Urinary bladder (tissue), 4 donors: ENCODE data around the gene EOLA1. TPM values are rescaled to one million over a fixed set of nuclear protein-coding genes. Genes with fewer than 3 reads are reported as not detected.
A peak's percentile ranks its signal among the peaks of the same experiment; 100 is the strongest.
"Not testable (repeated sequence)": the region's sequence is repeated elsewhere in the genome, so short reads cannot be mapped to it uniquely, and the experiment has no call there.

Source experiments
- DNase-seq: peaks from one replicate; pipeline ENCODE4 v3.0.0-alpha.2; 2015; ENCODE audit errors: extremely low spot score
- H3K27ac ChIP-seq: one replicate; pipeline ENCODE4 v1.5.1; 2013; ENCODE audit warnings: low read depth, mild to moderate bottlenecking, moderate library complexity
- H3K36me3 ChIP-seq: one replicate; pipeline ENCODE4 v1.6.1; 2013; ENCODE audit warnings: mild to moderate bottlenecking, moderate library complexity; ENCODE audit not compliant: insufficient read depth
- H3K4me1 ChIP-seq: one replicate; pipeline ENCODE4 v1.6.1; 2013; ENCODE audit warnings: mild to moderate bottlenecking, moderate library complexity; ENCODE audit not compliant: insufficient read depth
- H3K4me3 ChIP-seq: one replicate; pipeline ENCODE4 v1.5.1; 2013; ENCODE audit warnings: low read depth, low read length
- WGBS: extraction: QIAGEN DNeasy Blood & Tissue Kit; methylation state at CpG from one replicate; pipeline ENCODE4 v1.1.7; 2013; 5-methylcytosine and 5-hydroxymethylcytosine counted together
- polyA plus RNA-seq: library from polyadenylated mRNA; stranded (reverse); fragments of 200-250 nt; gene quantifications from one replicate; pipeline ENCODE4 v1.2.3, GENCODE V29; 2013
- total RNA-seq: library from RNA; depleted of rRNA; stranded (reverse); fragments of >200 nt; gene quantifications from one replicate; pipeline ENCODE4 v1.2.3, GENCODE V29; 2014
- donor health status: healthy with polysubstance abuse.
- donor health status: healthy.

The EOLA1 gene
- total and polyA plus RNA-seq, 2 donors, result 10.2 to 20.1 TPM

GRCh38 chrX:149540131-149540620 lies 636 bp upstream of the EOLA1 start:
- Histone ChIP-seq H3K4me1 (no peaks in the 10 kb centered on the region), H3K36me3 (no peaks in the 10 kb centered on the region)
- 2% methylated on average over 22 of the region's 24 CpGs for WGBS

GRCh38 chrX:149541521-149542047 lies 772 bp downstream of the EOLA1 start:
- H3K4me1 ChIP-seq, result no peaks in the 10 kb centered on the region
- 12% methylated on average over 13 of the region's 13 CpGs for WGBS
- no peak overlapping the region for H3K27ac ChIP-seq
- peak overlapping the region; percentile 51 for H3K4me3 ChIP-seq
- H3K36me3 ChIP-seq, result no peaks in the 10 kb centered on the region
- DNase-seq, result no peak

More at GRCh38 chrX:149540131-149540620, 636 bp upstream of the EOLA1 start:
- DNase-seq, result peak; percentile 83
- peak overlapping the region; percentile 51 for H3K4me3 ChIP-seq
- H3K27ac ChIP-seq, result peak overlapping the region; percentile 80

GRCh38 chrX:149545545-149546543 lies 5.0 kb downstream of the EOLA1 start:
- H3K4me3 ChIP-seq, H3K4me1 ChIP-seq, H3K27ac ChIP-seq, DNase-seq, H3K36me3 ChIP-seq: not testable (repeated sequence)
- 70% methylated on average over 17 of the region's 29 CpGs for WGBS

GRCh38 chrX:149546962-149547361 lies 6.2 kb downstream of the EOLA1 start:
- not testable (repeated sequence) for H3K36me3 ChIP-seq, H3K4me1 ChIP-seq, H3K27ac ChIP-seq, H3K4me3 ChIP-seq, DNase-seq
- 97% methylated on average over 1 of the region's 1 CpG for WGBS

DNA sequence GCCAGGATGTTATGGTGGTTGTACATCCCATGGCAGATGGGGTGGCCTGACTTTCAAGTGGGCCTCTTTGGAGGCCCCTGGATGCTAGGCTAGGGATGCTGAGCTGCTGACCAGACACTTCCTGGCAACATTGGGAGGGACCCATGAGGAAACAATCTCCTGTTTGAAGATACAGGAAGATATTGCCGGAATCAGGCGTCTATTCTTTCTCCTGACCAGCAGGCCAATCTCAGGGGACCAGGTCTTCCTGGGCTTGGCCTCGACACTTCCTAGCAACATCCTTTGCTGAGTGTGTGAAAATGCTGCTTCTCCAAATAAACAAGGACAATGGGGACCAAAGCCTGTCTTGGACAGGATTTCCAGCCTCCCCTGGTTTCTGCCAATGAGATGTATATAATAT lies 7.0 kb downstream of the EOLA1 start:
- WGBS, result 89% methylated on average over 1 of the region's 3 CpGs
- not testable (repeated sequence) for DNase-seq, H3K4me3 ChIP-seq, H3K4me1 ChIP-seq, H3K36me3 ChIP-seq, H3K27ac ChIP-seq

- 82% methylated on average over 1 of the region's 6 CpGs for WGBS
- H3K36me3 ChIP-seq, H3K4me1 ChIP-seq, H3K27ac ChIP-seq, H3K4me3 ChIP-seq, DNase-seq: not testable (repeated sequence)
These were observed 8.9 kb downstream of the EOLA1 start, which contains the start of gene HSFX3 for GRCh38 chrX:149549701-149550100. Gene HSFX3 (minus strand): TSS chrX:149549924. CDS start chrX:149549852, 72 bp downstream.

GRCh38 chrX:149550454-149550853 lies 9.6 kb downstream of the EOLA1 start:
- 90% methylated on average over 1 of the region's 1 CpG for WGBS
- H3K27ac ChIP-seq, H3K4me1 ChIP-seq, H3K4me3 ChIP-seq, DNase-seq, H3K36me3 ChIP-seq: not testable (repeated sequence)

DNA sequence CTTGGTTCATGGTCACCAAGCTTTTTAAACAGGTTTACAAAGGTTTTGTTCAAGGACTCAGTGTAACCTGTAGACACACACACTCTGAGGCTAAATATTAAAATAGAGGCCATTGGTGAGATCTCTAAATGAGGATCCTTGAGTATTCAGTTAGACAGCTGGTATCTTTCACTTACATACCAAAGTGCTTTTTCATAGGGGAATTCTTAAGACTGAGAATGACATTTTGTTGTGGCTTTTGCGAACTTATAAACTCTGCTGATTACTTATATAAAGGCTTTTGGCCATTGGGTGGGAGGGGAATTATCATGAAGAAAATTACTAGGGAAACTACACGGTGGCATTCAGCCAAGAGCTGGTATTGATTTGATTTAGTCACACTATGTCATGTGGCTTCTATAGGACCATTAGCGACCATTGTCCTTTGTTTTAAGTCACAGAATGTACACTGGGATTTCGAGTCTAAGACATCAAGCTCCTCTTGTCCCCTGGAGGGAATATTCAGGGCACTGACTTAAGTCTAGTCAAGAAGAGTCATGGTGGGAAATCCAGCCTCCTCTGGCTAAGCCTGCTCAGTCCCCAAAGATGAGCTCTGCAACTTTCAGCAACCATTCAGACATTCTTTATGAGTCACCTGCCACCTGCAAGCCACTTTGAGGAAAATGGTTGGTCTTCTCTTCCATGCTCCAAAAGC lies 10.6 kb downstream of the EOLA1 start:
- H3K27ac ChIP-seq, H3K4me3 ChIP-seq, H3K36me3 ChIP-seq, H3K4me1 ChIP-seq, DNase-seq: not testable (repeated sequence)
- WGBS, result no CpG with 5 or more reads among the region's 4 CpGs

DNA sequence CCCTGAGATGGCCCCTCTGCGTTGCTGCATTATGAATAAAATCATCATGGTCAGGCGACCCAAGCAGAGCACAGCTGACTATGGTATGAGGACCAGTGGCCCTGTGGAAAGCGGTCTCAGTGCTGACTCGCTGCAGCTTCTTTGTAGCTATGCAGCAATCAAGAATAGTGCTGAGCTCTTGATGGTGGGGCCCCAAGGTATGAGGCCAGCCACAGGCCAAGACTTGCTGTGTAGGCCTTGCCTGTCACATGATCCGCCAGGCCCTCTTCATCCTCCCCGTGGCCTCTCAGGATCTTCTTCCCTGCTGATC lies 11.1 kb downstream of the EOLA1 start:
- H3K27ac ChIP-seq, H3K4me1 ChIP-seq, H3K4me3 ChIP-seq, DNase-seq, H3K36me3 ChIP-seq: not testable (repeated sequence)
- WGBS, result 87% methylated on average over 2 of the region's 6 CpGs

DNA sequence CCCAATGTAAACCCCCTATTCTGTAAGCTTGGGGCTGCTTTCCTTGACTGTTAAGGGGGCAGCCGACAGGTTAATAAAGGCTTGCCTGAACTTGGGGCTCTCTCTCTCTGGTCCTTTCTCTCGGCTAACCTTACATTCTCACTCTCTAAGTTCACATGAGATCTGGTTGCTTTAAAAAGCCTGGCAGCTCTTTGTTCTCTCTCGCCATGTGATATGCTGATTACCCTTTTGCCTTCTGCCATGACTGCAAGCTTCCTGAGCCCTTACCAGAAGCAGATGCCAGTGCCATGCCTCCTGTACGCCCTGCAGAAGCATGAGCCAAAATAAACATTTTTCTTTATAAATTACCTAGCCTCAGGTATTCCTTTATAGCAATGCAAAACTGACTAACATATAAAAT lies 14.4 kb downstream of the EOLA1 start:
- no CpG with 5 or more reads among the region's 4 CpGs for WGBS
- H3K4me3 ChIP-seq, DNase-seq, H3K36me3 ChIP-seq, H3K4me1 ChIP-seq, H3K27ac ChIP-seq: not testable (repeated sequence)

DNA sequence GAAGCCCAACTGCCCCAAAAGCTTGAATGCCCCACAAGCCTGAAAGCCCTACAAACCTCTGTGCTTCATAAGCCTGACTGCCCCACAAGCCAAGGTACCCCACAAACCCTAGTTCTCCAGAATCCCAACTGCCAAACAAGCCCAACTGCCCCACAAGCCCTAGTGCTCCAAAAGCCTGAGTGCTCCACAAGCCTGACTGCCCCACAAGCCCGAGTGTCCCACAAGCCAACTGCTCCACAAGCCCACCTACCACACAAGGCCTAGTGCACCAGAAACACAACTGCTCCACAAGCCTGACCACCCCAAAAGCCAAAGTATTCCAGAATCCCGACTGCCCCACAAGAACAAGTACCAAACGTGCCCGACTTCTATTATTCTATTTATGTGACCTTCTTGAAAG lies 22.5 kb downstream of the EOLA1 start:
- no peak for DNase-seq
- Histone ChIP-seq H3K4me1 (no peaks in the 10 kb centered on the region), H3K36me3 (no peaks in the 10 kb centered on the region), H3K4me3 (no peak overlapping the region), H3K27ac (no peak overlapping the region)
- WGBS, result no CpG with 5 or more reads among the region's 4 CpGs

GRCh38 chrX:149567621-149568417 lies 27.0 kb downstream of the EOLA1 start:
- no peak overlapping the region for H3K27ac ChIP-seq
- no peak for DNase-seq

DNA sequence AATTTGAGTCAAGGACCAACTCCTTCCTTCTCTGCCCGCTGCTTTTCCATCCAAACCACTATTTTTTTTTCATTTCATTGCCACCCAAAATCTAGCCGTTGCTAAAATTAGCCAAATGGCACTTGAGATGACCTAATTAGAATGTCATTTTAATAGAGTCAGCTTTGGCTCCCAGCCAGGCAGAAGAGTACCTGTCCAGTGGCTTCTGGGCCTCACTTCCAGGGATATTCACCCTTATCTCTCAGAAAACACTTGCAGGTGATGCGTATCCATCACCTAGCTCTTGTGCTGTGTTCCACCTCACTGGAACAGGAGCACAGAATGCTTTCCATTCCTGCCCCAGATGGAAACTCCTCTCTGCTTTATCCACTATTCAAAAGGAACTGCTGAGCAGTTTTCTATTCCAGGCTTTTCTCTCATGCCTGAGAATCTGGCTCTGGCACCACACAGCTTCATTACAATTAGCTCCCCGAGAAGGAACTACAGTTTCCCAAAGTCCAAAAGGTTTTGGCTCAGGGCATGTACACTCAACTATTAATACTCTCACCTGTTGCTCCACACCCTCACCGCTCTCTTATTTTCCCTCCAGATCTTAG lies 28.0 kb downstream of the EOLA1 start:
- no peaks in the 10 kb centered on the region for H3K36me3 ChIP-seq
- no peak overlapping the region for H3K4me3 ChIP-seq
- no CpG with 5 or more reads among the region's 5 CpGs for WGBS
- H3K27ac ChIP-seq, result no peak overlapping the region
- H3K4me1 ChIP-seq, result no peaks in the 10 kb centered on the region
- no peak for DNase-seq

More at GRCh38 chrX:149567621-149568417, 27.0 kb downstream of the EOLA1 start:
- WGBS, result no CpG with 5 or more reads among the region's 7 CpGs
- H3K36me3 ChIP-seq, result no peaks in the 10 kb centered on the region
- H3K4me3 ChIP-seq, result no peak overlapping the region
- no peaks in the 10 kb centered on the region for H3K4me1 ChIP-seq
